Upper lobe of left lung (tissue), 6 donors: Measurements from ENCODE around the gene NFIX. TPM values are rescaled to one million over a fixed set of nuclear protein-coding genes. Genes with fewer than 3 reads are reported as not detected.

ENCODE experiments used
- ATAC-seq, 2 donors: fragments of 200-7000 bp; cut with Tn5 transposase; one replicate each; pipeline ENCODE4 v1.9.1; 2022; ENCODE audit warnings: mild to moderate bottlenecking in 2 of 2, moderate library complexity in 2 of 2; ENCODE audit not compliant: low FRiP score in 2 of 2
- DNase-seq, 2 donors: peaks; one replicate each; pipeline ENCODE4 v3.0.0-alpha.2; 2019 to 2020
- H3K27ac ChIP-seq, 4 donors: fragments of 200-600 bp; sonication (generic); one replicate each; pipeline ENCODE4 v1.5.1; 2016 to 2019
- H3K27me3 ChIP-seq, 4 donors: fragments of 200-600 bp; sonication (generic); one replicate each; pipeline ENCODE4 v1.5.1; 2017 to 2019
- H3K36me3 ChIP-seq, 4 donors: fragments of 200-600 bp; sonication (generic); one replicate each; pipeline ENCODE4 v1.5.1; 2016 to 2019
- H3K4me1 ChIP-seq, 4 donors: fragments of 200-600 bp; sonication (generic); one replicate each; pipeline ENCODE4 v1.5.1; 2018 to 2019
- H3K4me3 ChIP-seq, 4 donors: fragments of 200-600 bp; sonication (generic); one replicate each; pipeline ENCODE4 v1.5.1; 2017 to 2019; ENCODE audit warnings: mild to moderate bottlenecking in 2 of 4, moderate library complexity in 1 of 4
- H3K9me3 ChIP-seq, 4 donors: fragments of 200-600 bp; sonication (generic); one replicate each; pipeline ENCODE4 v1.5.1; 2018 to 2019
- EP300 ChIP-seq, 4 donors: sonication (generic); formaldehyde crosslinking; IDR thresholded peaks; one replicate each; pipeline ENCODE4 v1.5.1; 2017; ENCODE audit warnings: antibody characterized with exemption in 4 of 4, control low read depth in 2 of 4
- POLR2A ChIP-seq, 4 donors: fragments of 450-650 bp; IDR thresholded peaks; one replicate each; pipeline ENCODE4 v1.5.1; 2016 to 2017; ENCODE audit warnings: antibody characterized with exemption in 4 of 4, mild to moderate bottlenecking in 2 of 4
- POLR2AphosphoS5 ChIP-seq, 2 donors: sonication (generic); formaldehyde crosslinking; IDR thresholded peaks; one replicate each; pipeline ENCODE4 v1.5.1; 2017; ENCODE audit warnings: antibody characterized with exemption in 2 of 2
- WGBS, 2 donors: methylation state at CpG; one replicate each; pipeline ENCODE4 v1.1.5; 2017 to 2018; 5-methylcytosine and 5-hydroxymethylcytosine counted together
- total RNA-seq, 6 donors: library from RNA; depleted of rRNA in 4 of 6; stranded (reverse); fragments of >200 nt in 4 of 6; gene quantifications; one replicate each; pipeline versions ENCODE4 v1.1.0 to v1.2.1, GENCODE V29; 2016 to 2021
- TF ChIP-seq, protein P1 (sequence below), 6 experiments: fragments of 450-650 bp in 4 of 6; fragments of 200-600 bp in 2 of 6; sonication (generic) in 2 of 6; IDR thresholded peaks; one replicate each; pipeline ENCODE4 v1.5.1; 2016 to 2019; ENCODE audit warnings: antibody characterized with exemption in 6 of 6
- donor health status: DM: no; HTN: no; CAD: no; lungs with moderate emphysema.
- donor health status: DM: no; HTN: yes; CAD: no; lungs with severe emphysema.

The NFIX gene
- total RNA-seq, 6 donors from 2014 or later: 64.0 to 188 (median 107) TPM

DNA sequence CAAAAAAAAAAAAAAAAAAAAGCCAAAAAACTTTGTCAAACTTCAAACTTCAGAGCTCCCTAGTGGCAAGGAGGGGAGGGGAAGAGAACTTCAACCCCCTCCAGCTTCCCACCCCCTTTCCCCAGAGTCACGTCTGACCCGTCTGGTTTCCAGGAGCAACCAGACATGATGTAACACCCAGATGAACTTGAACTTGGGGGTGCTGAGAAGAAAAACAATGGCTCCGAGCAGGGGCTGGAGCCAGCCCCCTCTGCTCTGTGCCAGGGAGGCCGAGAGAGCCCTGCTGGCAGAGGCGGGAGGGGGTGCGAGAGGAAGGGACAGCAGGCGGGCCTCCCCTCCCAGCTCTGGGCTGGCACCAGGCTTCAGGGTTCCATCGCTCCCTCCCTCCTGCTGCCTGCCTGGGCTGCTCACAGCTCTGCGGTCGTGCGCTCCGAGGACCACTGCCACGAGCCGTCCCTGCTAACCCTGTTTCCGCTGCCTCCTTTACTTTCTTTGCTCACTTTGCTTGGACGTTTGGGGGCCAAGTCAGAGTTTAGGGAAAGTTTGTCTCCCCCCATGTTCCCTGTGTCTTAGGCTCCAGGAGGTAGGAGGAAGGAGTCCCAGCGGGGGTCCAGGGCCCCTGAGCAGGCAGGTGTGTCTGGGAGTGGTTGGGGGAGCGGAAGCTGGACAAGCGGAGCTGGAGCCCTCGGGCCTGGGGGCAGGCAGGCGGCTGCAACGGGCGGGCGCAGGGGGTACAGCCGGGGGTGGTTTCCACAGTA, 96.3 kb downstream of the NFIX start:
- WGBS, 2 donors: 50 to 66% methylated on average over 24 to 25 of the region's 25 CpGs
- Histone ChIP-seq H3K4me1 (peaks cover 43 to 68% (median 53%) of the 10 kb centered on the region in 4 donors), H3K27me3 (no peaks in the 10 kb centered on the region), H3K9me3 (no peaks in the 10 kb centered on the region), H3K4me3 (no peak overlapping the region), H3K27ac (peak overlapping the region; percentile 57 to 98 (median 78)), H3K36me3 (peaks cover 0 to 41% (median 20%) of the 10 kb centered on the region in 4 donors)
- TF ChIP-seq EP300 (IDR thresholded peaks at IDR 0.05): no peak
- no peak for TF ChIP-seq POLR2AphosphoS5 (IDR thresholded peaks at IDR 0.05)
- TF ChIP-seq POLR2A (IDR thresholded peaks at IDR 0.05): no peak
- TF ChIP-seq, protein P1, sequence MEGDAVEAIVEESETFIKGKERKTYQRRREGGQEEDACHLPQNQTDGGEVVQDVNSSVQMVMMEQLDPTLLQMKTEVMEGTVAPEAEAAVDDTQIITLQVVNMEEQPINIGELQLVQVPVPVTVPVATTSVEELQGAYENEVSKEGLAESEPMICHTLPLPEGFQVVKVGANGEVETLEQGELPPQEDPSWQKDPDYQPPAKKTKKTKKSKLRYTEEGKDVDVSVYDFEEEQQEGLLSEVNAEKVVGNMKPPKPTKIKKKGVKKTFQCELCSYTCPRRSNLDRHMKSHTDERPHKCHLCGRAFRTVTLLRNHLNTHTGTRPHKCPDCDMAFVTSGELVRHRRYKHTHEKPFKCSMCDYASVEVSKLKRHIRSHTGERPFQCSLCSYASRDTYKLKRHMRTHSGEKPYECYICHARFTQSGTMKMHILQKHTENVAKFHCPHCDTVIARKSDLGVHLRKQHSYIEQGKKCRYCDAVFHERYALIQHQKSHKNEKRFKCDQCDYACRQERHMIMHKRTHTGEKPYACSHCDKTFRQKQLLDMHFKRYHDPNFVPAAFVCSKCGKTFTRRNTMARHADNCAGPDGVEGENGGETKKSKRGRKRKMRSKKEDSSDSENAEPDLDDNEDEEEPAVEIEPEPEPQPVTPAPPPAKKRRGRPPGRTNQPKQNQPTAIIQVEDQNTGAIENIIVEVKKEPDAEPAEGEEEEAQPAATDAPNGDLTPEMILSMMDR (IDR thresholded peaks at IDR 0.05): no peak
- DNase-seq: no peak
- peak; percentile 4 to 81 for ATAC-seq

DNA sequence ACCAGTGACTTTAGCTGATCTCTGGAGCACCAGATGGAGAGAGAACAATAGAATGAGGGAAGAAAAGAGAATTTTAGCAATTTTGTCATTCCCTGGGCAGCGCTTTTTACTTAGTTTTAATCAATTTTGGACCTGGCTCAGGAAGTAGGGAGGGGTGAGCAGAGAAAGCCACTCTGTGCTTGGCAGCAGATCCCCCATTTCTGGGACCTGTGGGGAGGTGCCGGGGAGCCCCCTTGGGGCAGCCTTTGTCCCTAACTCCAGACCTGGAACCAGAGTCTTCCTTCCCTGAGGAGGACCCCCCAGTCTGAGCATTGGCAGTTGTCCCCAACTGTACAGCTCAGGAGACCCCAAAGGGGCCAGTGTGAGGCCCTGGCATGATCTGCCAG, 96.9 kb downstream of the NFIX start:
- Histone ChIP-seq H3K4me3 (no peak overlapping the region), H3K36me3 (peaks cover 0 to 35% (median 18%) of the 10 kb centered on the region in 4 donors), H3K27ac (peak overlapping the region; percentile 57 to 98 (median 78)), H3K4me1 (peaks cover 44 to 70% (median 55%) of the 10 kb centered on the region in 4 donors), H3K27me3 (no peaks in the 10 kb centered on the region), H3K9me3 (no peaks in the 10 kb centered on the region)
- ATAC-seq (no peak), DNase-seq (no peak)
- WGBS, 2 donors: 75 to 87% methylated on average over 2 of the region's 2 CpGs
- TF ChIP-seq EP300 (IDR thresholded peaks at IDR 0.05): no peak
- no peak for TF ChIP-seq POLR2AphosphoS5 (IDR thresholded peaks at IDR 0.05)
- TF ChIP-seq POLR2A (IDR thresholded peaks at IDR 0.05): no peak
- TF ChIP-seq, protein P1 (IDR thresholded peaks at IDR 0.05): no peak

DNA sequence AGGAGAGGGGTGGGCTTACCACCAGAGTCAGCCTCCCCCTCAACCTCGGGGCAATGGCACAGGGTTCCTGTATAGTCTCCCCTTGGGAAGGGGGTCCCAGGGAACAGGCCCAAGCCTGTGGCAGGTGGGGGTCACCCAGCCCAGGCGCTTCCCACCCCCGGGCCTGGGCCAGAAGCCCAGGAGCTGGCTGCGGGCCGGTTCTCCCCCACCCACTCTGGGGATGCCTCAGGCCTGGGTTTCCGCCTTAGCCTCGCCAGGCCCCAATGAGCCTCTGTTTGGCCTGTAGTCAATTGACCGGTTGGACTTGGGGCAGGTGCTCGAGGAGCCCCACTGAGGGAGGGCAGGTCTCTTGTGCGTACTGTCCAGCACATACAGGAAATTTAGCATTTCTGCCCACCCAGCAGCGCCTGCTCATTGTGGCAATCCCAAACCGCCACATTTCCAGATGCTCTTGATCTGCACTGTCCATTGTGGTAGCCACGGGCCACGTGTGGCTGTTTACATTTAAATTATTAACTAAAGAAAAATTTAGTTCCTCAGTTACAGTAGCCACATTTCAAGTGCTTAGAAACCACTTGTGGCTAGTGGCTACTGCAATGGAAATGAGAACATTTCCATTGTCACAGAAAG, 97.4 kb downstream of the NFIX start:
- peaks cover 46 to 75% (median 59%) of the 10 kb centered on the region in 4 donors for H3K4me1 ChIP-seq

DNA sequence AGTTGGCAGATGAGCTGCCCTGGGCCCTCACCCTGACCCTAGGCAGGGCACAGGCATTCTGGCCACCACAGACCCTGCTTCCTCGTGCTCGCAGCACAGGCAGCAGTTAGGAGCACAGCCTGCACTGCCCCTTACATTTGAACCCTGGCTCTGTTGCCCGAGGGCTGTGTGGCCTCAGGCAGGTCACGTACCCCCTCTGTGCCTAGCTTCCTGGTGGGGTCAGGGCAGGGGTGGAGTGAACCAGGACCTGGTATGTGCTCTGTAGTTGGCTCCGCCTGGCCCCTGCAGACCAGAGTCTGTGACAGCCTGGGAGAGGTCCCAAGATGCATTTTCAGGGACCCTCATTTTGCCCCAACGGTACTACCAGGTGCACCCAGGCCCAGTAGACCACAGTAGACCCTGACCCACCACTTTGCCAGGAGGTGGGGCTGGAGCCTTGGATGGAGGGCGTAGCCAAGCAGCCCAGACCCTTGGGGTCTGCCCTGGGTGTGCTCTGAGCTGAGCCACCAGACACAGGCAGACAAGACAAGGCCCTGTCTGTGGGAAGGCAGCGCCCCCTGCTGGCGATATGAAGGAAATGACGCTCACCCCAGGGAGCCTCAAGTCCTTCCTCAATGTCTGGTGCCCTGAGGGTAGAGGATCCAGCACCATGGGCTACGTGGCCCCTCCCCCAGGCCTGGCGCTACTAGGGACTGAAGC, 98.3 kb downstream of the NFIX start:
- Histone ChIP-seq H3K27me3 (no peaks in the 10 kb centered on the region), H3K36me3 (peaks cover 0 to 24% (median 14%) of the 10 kb centered on the region in 4 donors), H3K27ac (peak overlapping the region; percentile 36 to 98 (median 76)), H3K4me1 (peaks cover 55 to 83% (median 68%) of the 10 kb centered on the region in 4 donors), H3K9me3 (no peaks in the 10 kb centered on the region), H3K4me3 (no peak overlapping the region)
- TF ChIP-seq, protein P1 (IDR thresholded peaks at IDR 0.05): peak; percentile 94 to 98 (median 97)
- no peak for TF ChIP-seq POLR2AphosphoS5 (IDR thresholded peaks at IDR 0.05)
- TF ChIP-seq POLR2A (IDR thresholded peaks at IDR 0.05): no peak
- TF ChIP-seq EP300 (IDR thresholded peaks at IDR 0.05): no peak
- ATAC-seq: peak; percentile 75 to 78
- 39 to 44% methylated on average over 4 to 12 of the region's 12 CpGs for WGBS, 2 donors
- DNase-seq: peak in 1 of 2 donors; percentile 90

More for the DNA sequence above, 97.4 kb downstream of the NFIX start:
- H3K36me3 ChIP-seq: peaks cover 0 to 32% (median 17%) of the 10 kb centered on the region in 4 donors
- no peak for DNase-seq
- 54 to 68% methylated on average over 6 to 11 of the region's 14 CpGs for WGBS, 2 donors
- no peaks in the 10 kb centered on the region for H3K9me3 ChIP-seq
- H3K4me3 ChIP-seq: no peak overlapping the region
- no peak for ATAC-seq
- H3K27me3 ChIP-seq: no peaks in the 10 kb centered on the region
- TF ChIP-seq EP300 (IDR thresholded peaks at IDR 0.05): no peak
- no peak for TF ChIP-seq POLR2AphosphoS5 (IDR thresholded peaks at IDR 0.05)
- TF ChIP-seq, protein P1 (IDR thresholded peaks at IDR 0.05): no peak
- no peak for TF ChIP-seq POLR2A (IDR thresholded peaks at IDR 0.05)
- H3K27ac ChIP-seq: peak overlapping the region; percentile 57 to 98 (median 78)
